Parathyroid adenoma (tissue), 2 donors: Measurements from ENCODE around the gene DHDDS.
A peak's percentile ranks its signal among the peaks of the same experiment; 100 is the strongest.
"Not testable (repeated sequence)": the region's sequence is repeated elsewhere in the genome, so short reads cannot be mapped to it uniquely, and the experiment has no call there.

Source experiments
- H2AFZ ChIP-seq: fragments of 300-600 bp; sonication (generic); one replicate; pipeline ENCODE4 v1.7.0; 2017; ENCODE audit warnings: antibody characterized with exemption, mild to moderate bottlenecking
- H3K27ac ChIP-seq: fragments of 300-600 bp; sonication (generic); one replicate; pipeline ENCODE4 v1.7.0; 2017
- H3K27me3 ChIP-seq: fragments of 300-600 bp; sonication (generic); one replicate; pipeline ENCODE4 v1.7.0; 2017; ENCODE audit warnings: low read length; ENCODE audit not compliant: control insufficient read depth, insufficient read depth
- H3K36me3 ChIP-seq: fragments of 300-600 bp; sonication (generic); one replicate; pipeline ENCODE4 v1.7.0; 2017; ENCODE audit warnings: low read length; ENCODE audit not compliant: control insufficient read depth, insufficient read depth
- H3K4me1 ChIP-seq: fragments of 300-600 bp; sonication (generic); one replicate; pipeline ENCODE4 v1.7.0; 2017; ENCODE audit warnings: control low read depth
- H3K4me2 ChIP-seq: fragments of 300-600 bp; sonication (generic); one replicate; pipeline ENCODE4 v1.7.0; 2017; ENCODE audit warnings: low read length
- H3K4me3 ChIP-seq: fragments of 300-600 bp; sonication (generic); one replicate; pipeline ENCODE4 v1.7.0; 2017; ENCODE audit warnings: low read depth, low read length
- H3K79me2 ChIP-seq: fragments of 300-600 bp; sonication (generic); one replicate; pipeline ENCODE4 v1.7.0; 2017; ENCODE audit warnings: control low read depth
- H3K9ac ChIP-seq: fragments of 300-600 bp; sonication (generic); one replicate; pipeline ENCODE4 v1.7.0; 2017; ENCODE audit warnings: mild to moderate bottlenecking
- H3K9me3 ChIP-seq: fragments of 300-600 bp; sonication (generic); one replicate; pipeline ENCODE4 v1.7.0; 2017; ENCODE audit warnings: low read length; ENCODE audit not compliant: control insufficient read depth
- TF ChIP-seq, protein P1 (sequence below): fragments of 300-600 bp; sonication (generic); IDR thresholded peaks from one replicate; pipeline ENCODE4 v1.7.0; 2017; ENCODE audit warnings: antibody characterized with exemption, mild to moderate bottlenecking
- donor health status: primary hyperparathyroidism.

DHDDS gene

GRCh38 chr1:26500488-26501175 lies 68.5 kb downstream of the DHDDS start:
- peak overlapping the region; percentile 98 for H3K4me2 ChIP-seq
- H3K4me3 ChIP-seq: peak overlapping the region; percentile 76
- no peaks in the 10 kb centered on the region for H3K9me3 ChIP-seq
- TF ChIP-seq, protein P1, sequence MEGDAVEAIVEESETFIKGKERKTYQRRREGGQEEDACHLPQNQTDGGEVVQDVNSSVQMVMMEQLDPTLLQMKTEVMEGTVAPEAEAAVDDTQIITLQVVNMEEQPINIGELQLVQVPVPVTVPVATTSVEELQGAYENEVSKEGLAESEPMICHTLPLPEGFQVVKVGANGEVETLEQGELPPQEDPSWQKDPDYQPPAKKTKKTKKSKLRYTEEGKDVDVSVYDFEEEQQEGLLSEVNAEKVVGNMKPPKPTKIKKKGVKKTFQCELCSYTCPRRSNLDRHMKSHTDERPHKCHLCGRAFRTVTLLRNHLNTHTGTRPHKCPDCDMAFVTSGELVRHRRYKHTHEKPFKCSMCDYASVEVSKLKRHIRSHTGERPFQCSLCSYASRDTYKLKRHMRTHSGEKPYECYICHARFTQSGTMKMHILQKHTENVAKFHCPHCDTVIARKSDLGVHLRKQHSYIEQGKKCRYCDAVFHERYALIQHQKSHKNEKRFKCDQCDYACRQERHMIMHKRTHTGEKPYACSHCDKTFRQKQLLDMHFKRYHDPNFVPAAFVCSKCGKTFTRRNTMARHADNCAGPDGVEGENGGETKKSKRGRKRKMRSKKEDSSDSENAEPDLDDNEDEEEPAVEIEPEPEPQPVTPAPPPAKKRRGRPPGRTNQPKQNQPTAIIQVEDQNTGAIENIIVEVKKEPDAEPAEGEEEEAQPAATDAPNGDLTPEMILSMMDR: no peak
- no peaks in the 10 kb centered on the region for H3K36me3 ChIP-seq
- H3K9ac ChIP-seq: peak overlapping the region; percentile 53
- H3K27ac ChIP-seq: peak overlapping the region; percentile 87
- H2AFZ ChIP-seq: peak overlapping the region; percentile 93
- H3K27me3 ChIP-seq: no peaks in the 10 kb centered on the region
- H3K79me2 ChIP-seq: no peaks in the 10 kb centered on the region
- no peaks in the 10 kb centered on the region for H3K4me1 ChIP-seq

- H3K79me2 ChIP-seq, H3K9me3 ChIP-seq, H3K27me3 ChIP-seq, H3K27ac ChIP-seq, H2AFZ ChIP-seq, H3K4me2 ChIP-seq, H3K9ac ChIP-seq, H3K4me1 ChIP-seq, H3K36me3 ChIP-seq, H3K4me3 ChIP-seq: not testable (repeated sequence)
These were observed 78.6 kb downstream of the DHDDS start for GRCh38 chr1:26510711-26511110.

- H2AFZ ChIP-seq, H3K4me3 ChIP-seq, H3K27ac ChIP-seq, H3K4me1 ChIP-seq, H3K79me2 ChIP-seq, H3K4me2 ChIP-seq, H3K9me3 ChIP-seq, H3K36me3 ChIP-seq, H3K27me3 ChIP-seq, H3K9ac ChIP-seq: not testable (repeated sequence)
These were observed 83.7 kb downstream of the DHDDS start for GRCh38 chr1:26515836-26516235.

DNA sequence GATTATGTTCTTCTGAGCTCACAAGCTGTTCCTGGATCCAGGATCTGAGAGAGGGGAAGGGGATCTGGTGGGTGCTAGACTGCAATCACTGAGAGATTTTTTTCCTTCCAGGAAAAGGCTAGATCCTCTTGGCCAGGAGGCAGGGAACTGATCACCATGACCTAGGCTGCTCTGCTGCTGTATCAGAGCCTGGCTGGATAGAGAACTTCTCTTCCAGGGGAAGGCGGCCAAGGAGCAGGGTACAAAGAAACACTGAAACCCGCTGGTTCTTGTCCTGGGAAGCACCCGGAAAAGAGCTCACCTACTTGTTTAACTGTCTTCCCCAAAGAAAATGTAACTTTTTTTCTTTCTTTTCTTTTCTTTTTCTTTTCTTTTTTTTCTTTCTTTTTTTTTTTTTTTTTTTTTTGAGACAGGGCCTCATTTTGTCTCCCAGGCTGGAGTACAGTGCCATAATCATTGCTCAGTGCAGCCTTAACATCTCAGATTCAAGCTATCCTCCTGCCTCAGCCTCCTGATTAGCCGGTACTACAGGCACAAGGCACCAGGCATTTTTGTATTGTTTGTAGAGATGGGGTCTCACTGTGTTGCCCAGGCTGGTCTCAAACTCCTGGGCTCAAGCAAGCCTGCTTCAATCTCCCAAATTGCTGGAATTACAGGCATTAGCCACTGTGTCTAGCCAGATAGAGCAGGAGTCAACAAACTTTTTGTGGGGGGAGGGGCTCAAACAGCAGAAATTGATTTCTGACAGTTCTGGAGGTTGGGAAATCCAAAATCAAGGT lies 85.1 kb downstream of the DHDDS start:
- no peaks in the 10 kb centered on the region for H3K36me3 ChIP-seq
- no peaks in the 10 kb centered on the region for H3K4me1 ChIP-seq
- no peak overlapping the region for H3K4me3 ChIP-seq
- no peak overlapping the region for H3K27ac ChIP-seq
- H3K4me2 ChIP-seq: no peak overlapping the region
- H3K9ac ChIP-seq: no peak overlapping the region
- TF ChIP-seq, protein P1: no peak
- no peaks in the 10 kb centered on the region for H3K27me3 ChIP-seq
- H3K9me3 ChIP-seq: no peaks in the 10 kb centered on the region
- H2AFZ ChIP-seq: no peak overlapping the region
- no peaks in the 10 kb centered on the region for H3K79me2 ChIP-seq

- Histone ChIP-seq H3K4me2 (no peak overlapping the region), H3K27me3 (no peaks in the 10 kb centered on the region), H3K79me2 (no peaks in the 10 kb centered on the region), H3K9ac (no peak overlapping the region), H3K4me3 (no peak overlapping the region), H3K4me1 (no peaks in the 10 kb centered on the region), H2AFZ (no peak overlapping the region), H3K27ac (no peak overlapping the region), H3K36me3 (no peaks in the 10 kb centered on the region), H3K9me3 (no peaks in the 10 kb centered on the region)
- TF ChIP-seq, protein P1: no peak
These were observed 85.6 kb downstream of the DHDDS start for GRCh38 chr1:26517766-26518049.
